Stomach smooth muscle (tissue), 2 donors: ENCODE results near the gene PARD3B.

Source experiments
- H3K27ac ChIP-seq: one replicate; pipeline ENCODE4 v1.7.0; 2013; ENCODE audit warnings: mild to moderate bottlenecking, low read length, inconsistent platforms
- H3K27me3 ChIP-seq, 2 donors: one replicate each; pipeline ENCODE4 v1.7.0; 2013; ENCODE audit warnings: low read length in 2 of 2; ENCODE audit not compliant: insufficient read depth in 2 of 2, control insufficient read depth in 1 of 2
- H3K36me3 ChIP-seq, 2 donors: one replicate each; pipeline ENCODE4 v1.7.0; 2013; ENCODE audit warnings: low read length in 2 of 2; ENCODE audit not compliant: control insufficient read depth in 2 of 2, insufficient read depth in 2 of 2
- H3K4me1 ChIP-seq: one replicate; pipeline ENCODE4 v1.7.0; 2013; ENCODE audit warnings: low read length; ENCODE audit not compliant: control insufficient read depth, insufficient read depth
- H3K4me3 ChIP-seq, 2 donors: one replicate each; pipeline ENCODE4 v1.7.0; 2013; ENCODE audit warnings: low read length in 2 of 2
- H3K9ac ChIP-seq, 2 donors: one replicate each; pipeline ENCODE4 v1.7.0; 2013; ENCODE audit warnings: low read length in 2 of 2, mild to moderate bottlenecking in 1 of 2
- H3K9me3 ChIP-seq, 2 donors: one replicate each; pipeline ENCODE4 v1.7.0; 2013; ENCODE audit warnings: low read length in 2 of 2; ENCODE audit not compliant: control insufficient read depth in 2 of 2
- donor health status: healthy.
- donor health status: Pancreatic carcinoma.

The PARD3B gene

GRCh38 chr2:204544961-204545860, at the start of gene PARD3B:
PARD3B (plus strand) TSS chr2:204545475; CDS start chr2:204546000, 525 bp downstream.
- H3K9ac ChIP-seq, result peak within 1 kb of the TSS; percentile 80
- peak within 1 kb of the TSS; percentile 75 for H3K27ac ChIP-seq
- H3K4me3 ChIP-seq, result peak within 1 kb of the TSS; percentile 88 to 93

GRCh38 chr2:204496779-204497178, 48.5 kb upstream of the PARD3B start:
- no peaks in the 10 kb centered on the region for H3K27me3 ChIP-seq
- H3K36me3 ChIP-seq, result no peaks in the 10 kb centered on the region
- no peaks in the 10 kb centered on the region for H3K9me3 ChIP-seq
- H3K9ac ChIP-seq, result no peak overlapping the region
- H3K4me1 ChIP-seq, result no peaks in the 10 kb centered on the region
- H3K4me3 ChIP-seq, result no peak overlapping the region
- H3K27ac ChIP-seq, result no peak overlapping the region

More at GRCh38 chr2:204544961-204545860, at the start of gene PARD3B:
- Histone ChIP-seq H3K36me3 (no peaks in the 10 kb centered on the region), H3K27me3 (no peaks in the 10 kb centered on the region), H3K9me3 (no peaks in the 10 kb centered on the region), H3K4me1 (peaks cover 20% of the 10 kb centered on the region)

GRCh38 chr2:204497855-204498254, 47.4 kb upstream of the PARD3B start:
- no peaks in the 10 kb centered on the region for H3K9me3 ChIP-seq
- H3K9ac ChIP-seq, result no peak overlapping the region
- no peak overlapping the region for H3K27ac ChIP-seq
- H3K4me1 ChIP-seq, result no peaks in the 10 kb centered on the region
- H3K4me3 ChIP-seq, result no peak overlapping the region
- H3K27me3 ChIP-seq, result no peaks in the 10 kb centered on the region
- no peaks in the 10 kb centered on the region for H3K36me3 ChIP-seq

GRCh38 chr2:204498291-204498690, 47.0 kb upstream of the PARD3B start:
- Histone ChIP-seq H3K9ac (no peak overlapping the region), H3K36me3 (no peaks in the 10 kb centered on the region), H3K4me3 (no peak overlapping the region), H3K9me3 (no peaks in the 10 kb centered on the region), H3K27me3 (no peaks in the 10 kb centered on the region), H3K4me1 (no peaks in the 10 kb centered on the region), H3K27ac (no peak overlapping the region)

GRCh38 chr2:204503869-204504268, 41.4 kb upstream of the PARD3B start:
- Histone ChIP-seq H3K9me3 (no peaks in the 10 kb centered on the region), H3K4me3 (no peak overlapping the region), H3K36me3 (no peaks in the 10 kb centered on the region), H3K27me3 (no peaks in the 10 kb centered on the region), H3K4me1 (no peaks in the 10 kb centered on the region), H3K27ac (no peak overlapping the region), H3K9ac (no peak overlapping the region)

- H3K9me3 ChIP-seq, result no peaks in the 10 kb centered on the region
- no peak overlapping the region for H3K9ac ChIP-seq
- H3K4me1 ChIP-seq, result no peaks in the 10 kb centered on the region
- no peaks in the 10 kb centered on the region for H3K27me3 ChIP-seq
- no peaks in the 10 kb centered on the region for H3K36me3 ChIP-seq
- H3K4me3 ChIP-seq, result no peak overlapping the region
- no peak overlapping the region for H3K27ac ChIP-seq
These were observed 40.7 kb upstream of the PARD3B start for GRCh38 chr2:204504594-204504993.

GRCh38 chr2:204505488-204505887, 39.8 kb upstream of the PARD3B start:
- Histone ChIP-seq H3K9me3 (no peaks in the 10 kb centered on the region), H3K36me3 (no peaks in the 10 kb centered on the region), H3K9ac (no peak overlapping the region), H3K4me3 (no peak overlapping the region), H3K27me3 (no peaks in the 10 kb centered on the region), H3K27ac (no peak overlapping the region), H3K4me1 (no peaks in the 10 kb centered on the region)

GRCh38 chr2:204505946-204506345, 39.3 kb upstream of the PARD3B start:
- H3K4me3 ChIP-seq, result no peak overlapping the region
- H3K9me3 ChIP-seq, result no peaks in the 10 kb centered on the region
- H3K27ac ChIP-seq, result no peak overlapping the region
- no peaks in the 10 kb centered on the region for H3K4me1 ChIP-seq
- H3K27me3 ChIP-seq, result no peaks in the 10 kb centered on the region
- H3K9ac ChIP-seq, result no peak overlapping the region
- H3K36me3 ChIP-seq, result no peaks in the 10 kb centered on the region

- Histone ChIP-seq H3K36me3 (no peaks in the 10 kb centered on the region), H3K27ac (no peak overlapping the region), H3K9ac (no peak overlapping the region), H3K27me3 (no peaks in the 10 kb centered on the region), H3K4me1 (no peaks in the 10 kb centered on the region), H3K4me3 (no peak overlapping the region), H3K9me3 (no peaks in the 10 kb centered on the region)
These were observed 37.6 kb upstream of the PARD3B start for GRCh38 chr2:204507636-204508035.

GRCh38 chr2:204510709-204511420, 34.4 kb upstream of the PARD3B start:
- H3K27ac ChIP-seq, result no peak overlapping the region

GRCh38 chr2:204514439-204514838, 30.8 kb upstream of the PARD3B start:
- Histone ChIP-seq H3K36me3 (no peaks in the 10 kb centered on the region), H3K9me3 (no peaks in the 10 kb centered on the region), H3K4me3 (no peak overlapping the region), H3K27ac (no peak overlapping the region), H3K9ac (no peak overlapping the region), H3K27me3 (no peaks in the 10 kb centered on the region), H3K4me1 (no peaks in the 10 kb centered on the region)

More at GRCh38 chr2:204510709-204511420, 34.4 kb upstream of the PARD3B start:
- Histone ChIP-seq H3K9me3 (no peaks in the 10 kb centered on the region), H3K36me3 (no peaks in the 10 kb centered on the region), H3K4me3 (no peak overlapping the region), H3K9ac (no peak overlapping the region), H3K4me1 (no peaks in the 10 kb centered on the region), H3K27me3 (no peaks in the 10 kb centered on the region)
